OCI-LY7 (cell line): ENCODE measurements around the gene RNF128. TPM values are rescaled to one million over a fixed set of nuclear protein-coding genes. Genes with fewer than 3 reads are reported as not detected.

Experiments
- BruUV-seq: library from RNA; stranded (reverse); fragments of 400-500 nt; replicated peaks from 2 replicates; lab custom pipeline; 2021; lab: Mats Ljungman, UMichigan
- CTCF ChIA-PET: fragments of 300-600 bp; sonication (Branson Sonifier 250); formaldehyde crosslinking; loops from one replicate; lab custom pipeline; 2022; ENCODE audit warnings: antibody characterized with exemption; ENCODE audit not compliant: unreplicated experiment; lab: Charles Lee
- POLR2A ChIA-PET: fragments of 300-600 bp; sonication (Branson Sonifier 250); formaldehyde crosslinking; loops from one replicate; lab custom pipeline; 2022; ENCODE audit warnings: antibody characterized with exemption; lab: Charles Lee
- DNase-seq: peaks from one replicate; pipeline ENCODE4 v3.0.0-alpha.2; 2015; ENCODE audit warnings: low spot score
- H2AFZ ChIP-seq: fragments of 200-600 bp; sonication (generic), shearing (Covaris generic); 2 replicates; pipeline ENCODE4 v1.6.1; 2014; ENCODE audit warnings: mild to moderate bottlenecking, antibody characterized with exemption, low read length, moderate library complexity
- H3K27ac ChIP-seq: fragments of 200-600 bp; sonication (generic); 2 replicates; pipeline ENCODE4 v1.5.1; 2014; ENCODE audit warnings: mixed run types, low read depth, mild to moderate bottlenecking, moderate library complexity, low read length, inconsistent platforms; ENCODE audit not compliant: poor library complexity, severe bottlenecking
- H3K36me3 ChIP-seq: fragments of 200-600 bp; sonication (generic); 2 replicates; pipeline ENCODE4 v1.6.1; 2014; ENCODE audit warnings: mild to moderate bottlenecking, antibody characterized with exemption, low read length, moderate library complexity, mixed read lengths; ENCODE audit not compliant: insufficient read depth
- H3K4me1 ChIP-seq: fragments of 200-600 bp; sonication (generic); 2 replicates; pipeline ENCODE4 v1.5.1; 2014; ENCODE audit warnings: mild to moderate bottlenecking, low read length; ENCODE audit not compliant: insufficient read depth, poor library complexity, severe bottlenecking
- H3K4me2 ChIP-seq: fragments of 200-600 bp; sonication (generic); 2 replicates; pipeline ENCODE4 v1.6.1; 2014; ENCODE audit warnings: mild to moderate bottlenecking, low read length
- H3K4me3 ChIP-seq: fragments of 200-600 bp; sonication (generic); 2 replicates; pipeline ENCODE4 v1.5.1; 2014; ENCODE audit warnings: mild to moderate bottlenecking, low read depth, low read length; ENCODE audit not compliant: poor library complexity, severe bottlenecking
- H3K79me2 ChIP-seq: fragments of 200-600 bp; sonication (generic); 2 replicates; pipeline ENCODE4 v1.6.1; 2016; ENCODE audit warnings: low read depth, mild to moderate bottlenecking, low read length, moderate library complexity, mixed read lengths; ENCODE audit not compliant: insufficient read depth
- H3K9me2 ChIP-seq: fragments of 200-600 bp; sonication (generic); 2 replicates; pipeline ENCODE4 v1.6.1; 2016; ENCODE audit warnings: mild to moderate bottlenecking, low read length, mixed read lengths; ENCODE audit not compliant: insufficient read depth
- H3K9me3 ChIP-seq: fragments of 200-600 bp; sonication (generic); 2 replicates; pipeline ENCODE4 v1.6.1; 2014; ENCODE audit warnings: mild to moderate bottlenecking, mixed run types, low read length, mixed read lengths
- H4K20me1 ChIP-seq: fragments of 200-600 bp; sonication (generic); 2 replicates; pipeline ENCODE4 v1.6.1; 2014; ENCODE audit warnings: mild to moderate bottlenecking, antibody characterized with exemption, low read length, moderate library complexity, mixed read lengths; ENCODE audit not compliant: insufficient read depth
- CTCF ChIP-seq: fragments of 200-600 bp; sonication (generic); conservative IDR thresholded peaks from 2 replicates; pipeline ENCODE4 v1.5.1; 2014; ENCODE audit warnings: mild to moderate bottlenecking, antibody characterized with exemption, low read length, moderate library complexity, mixed read lengths
- EZH2phosphoT487 ChIP-seq: fragments of 200-600 bp; sonication (generic); IDR thresholded peaks from 2 replicates; pipeline ENCODE4 v1.6.1; 2018; ENCODE audit warnings: low read depth, borderline replicate concordance, mild to moderate bottlenecking, mixed run types, antibody characterized with exemption, low read length, moderate library complexity, mixed read lengths
- intact Hi-C: fragments of 100-400 bp; cut with micrococcal nuclease; formaldehyde crosslinking; loops from one replicate; pipeline ENCODE4 v1.10.0; 2022; ENCODE audit not compliant: unreplicated experiment
- total RNA-seq, 2 experiments: library from RNA; depleted of rRNA in 1 of 2; stranded (reverse); fragments of >200 nt in 1 of 2; shearing (Covaris generic) in 1 of 2; gene quantifications; 2 replicates each; pipeline ENCODE4 v1.2.3, GENCODE V29; 2014 to 2022

Gene RNF128
- total RNA-seq, 2 experiments from 2014 or later = not detected

GRCh38 chrX:106774981-106775380, 48.5 kb downstream of the RNF128 start:
- Histone ChIP-seq H3K4me3 (no peak overlapping the region), H3K9me2 (no peaks in the 10 kb centered on the region), H3K27ac (no peak overlapping the region), H3K9me3 (no peaks in the 10 kb centered on the region), H3K4me2 (no peak overlapping the region), H2AFZ (no peak overlapping the region), H4K20me1 (no peaks in the 10 kb centered on the region), H3K36me3 (no peaks in the 10 kb centered on the region), H3K4me1 (no peaks in the 10 kb centered on the region), H3K79me2 (no peaks in the 10 kb centered on the region)
- BruUV-seq = no TSS peak
- intact Hi-C loops = no loop called here
- TF ChIP-seq EZH2phosphoT487 (no peak), CTCF (no peak)
- CTCF ChIA-PET = no interaction called here
- POLR2A ChIA-PET = no interaction called here
- no peak for DNase-seq

GRCh38 chrX:106780264-106780663, 53.8 kb downstream of the RNF128 start:
- no peak overlapping the region for H3K4me2 ChIP-seq
- H3K27ac ChIP-seq = no peak overlapping the region
- no peaks in the 10 kb centered on the region for H3K9me3 ChIP-seq
- H3K4me1 ChIP-seq = no peaks in the 10 kb centered on the region
- intact Hi-C loops = no loop called here
- CTCF ChIA-PET = no interaction called here
- BruUV-seq = no TSS peak
- no peaks in the 10 kb centered on the region for H4K20me1 ChIP-seq
- POLR2A ChIA-PET = no interaction called here
- no peak for TF ChIP-seq EZH2phosphoT487
- TF ChIP-seq CTCF = no peak
- no peak overlapping the region for H3K4me3 ChIP-seq
- H3K36me3 ChIP-seq = no peaks in the 10 kb centered on the region
- DNase-seq = no peak
- no peak overlapping the region for H2AFZ ChIP-seq
- H3K9me2 ChIP-seq = no peaks in the 10 kb centered on the region
- no peaks in the 10 kb centered on the region for H3K79me2 ChIP-seq

GRCh38 chrX:106780664-106781377, 54.3 kb downstream of the RNF128 start:
- H3K4me2 ChIP-seq = no peak overlapping the region
- ChIA-PET POLR2A (no interaction called here), CTCF (no interaction called here)
- H3K4me1 ChIP-seq = no peaks in the 10 kb centered on the region
- H4K20me1 ChIP-seq = no peaks in the 10 kb centered on the region
- H3K9me2 ChIP-seq = no peaks in the 10 kb centered on the region
- no peak for DNase-seq
- TF ChIP-seq EZH2phosphoT487 (no peak), CTCF (no peak)
- no TSS peak for BruUV-seq
- no peak overlapping the region for H3K4me3 ChIP-seq
- no peak overlapping the region for H3K27ac ChIP-seq
- H3K79me2 ChIP-seq = no peaks in the 10 kb centered on the region
- H3K36me3 ChIP-seq = no peaks in the 10 kb centered on the region
- no peak overlapping the region for H2AFZ ChIP-seq
- no peaks in the 10 kb centered on the region for H3K9me3 ChIP-seq
- intact Hi-C loops = no loop called here
